ENCODE data around the gene FKBP2.
"Not testable (repeated sequence)": the region's sequence is repeated elsewhere in the genome, so short reads cannot be mapped to it uniquely, and the experiment has no call there.

FKBP2 gene

DNA sequence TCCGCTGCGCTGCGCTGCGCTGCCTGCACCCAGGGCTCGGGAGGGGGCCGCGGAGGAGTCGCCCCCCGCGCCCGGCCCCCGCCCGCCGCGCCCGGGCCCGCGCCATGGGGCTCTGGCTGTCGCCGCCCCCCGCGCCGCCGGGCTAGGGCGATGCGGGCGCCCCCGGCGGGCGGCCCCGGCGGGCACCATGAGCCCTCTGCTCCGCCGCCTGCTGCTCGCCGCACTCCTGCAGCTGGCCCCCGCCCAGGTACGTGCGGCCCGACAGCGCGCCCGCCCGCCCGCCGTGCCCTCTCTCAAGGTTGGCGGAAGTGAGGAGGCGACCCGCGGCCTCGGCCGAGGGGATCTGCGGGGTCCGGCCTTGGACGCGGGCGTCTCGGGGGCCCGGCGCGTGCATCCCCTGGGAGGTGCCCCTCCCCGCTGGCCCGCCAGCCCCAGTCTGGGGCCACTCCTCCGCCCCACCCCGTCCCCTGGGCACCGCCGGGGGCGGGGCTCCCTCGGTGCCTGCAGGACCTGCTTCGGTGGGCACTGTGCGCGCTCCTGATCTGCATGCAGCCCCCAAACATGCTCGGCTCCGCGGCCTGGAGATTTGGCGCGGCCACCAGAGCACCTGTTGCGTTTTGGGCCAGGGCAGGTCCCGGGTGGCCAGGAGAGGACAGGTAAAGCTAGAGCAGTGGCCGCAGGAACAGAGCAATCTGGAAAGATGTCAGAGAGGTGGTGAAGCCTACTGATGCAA is 6.1 kb upstream of the FKBP2 start:
- no peak for DNase-seq (ENCODE audit: low read depth)

- DNase-seq (ENCODE audit: low read depth) = no peak
Measured at GRCh38 chr11:64235437-64236161, 5.3 kb upstream of the FKBP2 start.

DNA sequence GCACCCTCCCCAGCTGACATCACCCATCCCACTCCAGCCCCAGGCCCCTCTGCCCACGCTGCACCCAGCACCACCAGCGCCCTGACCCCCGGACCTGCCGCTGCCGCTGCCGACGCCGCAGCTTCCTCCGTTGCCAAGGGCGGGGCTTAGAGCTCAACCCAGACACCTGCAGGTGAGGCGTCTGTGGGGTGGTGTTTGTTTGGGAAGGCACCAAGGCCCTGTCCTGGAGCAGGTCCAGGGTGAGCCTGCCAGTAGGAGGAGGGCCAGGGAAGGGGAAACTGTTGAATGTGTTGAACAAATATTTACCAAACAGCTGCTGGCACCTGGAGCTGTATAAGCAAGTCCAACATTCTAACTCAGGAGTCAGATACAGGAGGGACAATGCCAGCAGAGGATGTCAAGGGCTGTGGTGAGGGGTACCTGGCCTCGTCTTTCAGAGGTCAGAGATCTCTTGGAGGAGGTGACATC is 3.4 kb upstream of the FKBP2 start:
- DNase-seq (ENCODE audit: low read depth) = no peak

DNA sequence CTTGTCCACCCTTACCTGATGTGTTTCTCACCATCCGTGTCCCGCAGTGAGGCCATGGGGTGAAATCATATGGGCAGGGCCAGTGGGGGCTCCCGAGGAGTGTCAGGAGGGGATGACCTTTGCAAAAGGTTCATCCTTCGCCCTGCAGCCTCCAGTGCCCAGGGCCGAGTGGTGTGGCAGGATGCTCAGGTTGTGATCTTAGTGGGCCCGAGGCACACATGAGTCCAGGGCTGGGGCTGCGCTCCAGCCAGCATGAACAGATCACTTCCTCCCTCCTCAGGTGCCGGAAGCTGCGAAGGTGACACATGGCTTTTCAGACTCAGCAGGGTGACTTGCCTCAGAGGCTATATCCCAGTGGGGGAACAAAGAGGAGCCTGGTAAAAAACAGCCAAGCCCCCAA is 2.8 kb upstream of the FKBP2 start:
- DNase-seq (ENCODE audit: low read depth) = no peak

GRCh38 chr11:64238999-64239398 is 1.9 kb upstream of the FKBP2 start:
- no peak for DNase-seq (ENCODE audit: low read depth)

GRCh38 chr11:64239662-64240434 is 1.0 kb upstream of the FKBP2 start:
- no peak for DNase-seq (ENCODE audit: low read depth)

GRCh38 chr11:64241241-64241490 is 271 bp downstream of the FKBP2 start:
- peak; percentile 99 for DNase-seq (ENCODE audit: low read depth)

- no peak for DNase-seq (ENCODE audit: low read depth)
Measured at GRCh38 chr11:64241491-64242374, 838 bp downstream of the FKBP2 start.

- DNase-seq (ENCODE audit: low read depth) = no peak
Measured at GRCh38 chr11:64243236-64243854, 2.5 kb downstream of the FKBP2 start.

DNA sequence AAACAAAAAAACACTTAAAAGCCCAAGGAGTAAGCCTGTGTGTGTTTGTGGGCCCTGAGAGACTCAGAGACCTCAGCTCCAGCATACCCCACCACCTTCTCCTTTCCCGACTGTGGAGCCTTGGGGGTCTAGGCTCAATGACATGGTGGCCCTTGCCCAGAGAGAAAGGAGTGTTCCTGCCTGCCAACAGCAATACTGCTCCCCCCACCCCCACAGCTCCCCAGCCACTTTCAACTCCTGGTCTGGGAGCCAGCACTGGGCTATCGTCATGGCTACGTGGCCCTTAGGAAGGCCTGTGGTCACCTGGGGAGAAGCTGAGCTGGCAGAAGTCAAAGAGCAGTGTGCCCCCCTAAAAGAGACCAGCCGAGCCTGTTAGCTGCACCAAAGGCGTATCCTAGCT is 3.2 kb downstream of the FKBP2 start:
- no peak for DNase-seq (ENCODE audit: low read depth)

DNA sequence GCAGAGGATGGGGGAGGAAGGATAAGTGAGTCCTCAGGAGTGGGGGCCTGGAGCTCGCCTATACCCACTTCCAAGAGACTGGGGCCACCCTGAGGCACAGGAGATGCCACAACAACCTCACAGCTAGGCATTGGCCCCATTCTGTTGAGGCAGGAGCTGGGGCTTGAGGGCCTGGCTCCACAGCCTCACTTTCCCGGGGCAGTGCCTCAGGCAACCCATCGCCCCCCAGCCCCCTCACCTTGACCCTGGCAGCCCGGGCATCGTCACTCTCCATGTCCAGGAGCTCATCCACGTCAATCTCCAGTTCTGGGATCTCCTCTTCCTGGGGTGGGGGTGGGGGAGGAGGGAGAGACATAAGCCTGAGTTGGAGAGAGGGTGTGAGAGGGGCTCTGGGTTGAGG is 4.1 kb downstream of the FKBP2 start:
- DNase-seq (ENCODE audit: low read depth) = no peak

- no peak for DNase-seq (ENCODE audit: low read depth)
Measured at GRCh38 chr11:64245401-64245796, 4.5 kb downstream of the FKBP2 start.

GRCh38 chr11:64245797-64246620 is 5.1 kb downstream of the FKBP2 start:
- DNase-seq (ENCODE audit: low read depth) = no peak

- DNase-seq (ENCODE audit: low read depth) = not testable (repeated sequence)
Measured at GRCh38 chr11:64246621-64246870, 5.7 kb downstream of the FKBP2 start.

DNA sequence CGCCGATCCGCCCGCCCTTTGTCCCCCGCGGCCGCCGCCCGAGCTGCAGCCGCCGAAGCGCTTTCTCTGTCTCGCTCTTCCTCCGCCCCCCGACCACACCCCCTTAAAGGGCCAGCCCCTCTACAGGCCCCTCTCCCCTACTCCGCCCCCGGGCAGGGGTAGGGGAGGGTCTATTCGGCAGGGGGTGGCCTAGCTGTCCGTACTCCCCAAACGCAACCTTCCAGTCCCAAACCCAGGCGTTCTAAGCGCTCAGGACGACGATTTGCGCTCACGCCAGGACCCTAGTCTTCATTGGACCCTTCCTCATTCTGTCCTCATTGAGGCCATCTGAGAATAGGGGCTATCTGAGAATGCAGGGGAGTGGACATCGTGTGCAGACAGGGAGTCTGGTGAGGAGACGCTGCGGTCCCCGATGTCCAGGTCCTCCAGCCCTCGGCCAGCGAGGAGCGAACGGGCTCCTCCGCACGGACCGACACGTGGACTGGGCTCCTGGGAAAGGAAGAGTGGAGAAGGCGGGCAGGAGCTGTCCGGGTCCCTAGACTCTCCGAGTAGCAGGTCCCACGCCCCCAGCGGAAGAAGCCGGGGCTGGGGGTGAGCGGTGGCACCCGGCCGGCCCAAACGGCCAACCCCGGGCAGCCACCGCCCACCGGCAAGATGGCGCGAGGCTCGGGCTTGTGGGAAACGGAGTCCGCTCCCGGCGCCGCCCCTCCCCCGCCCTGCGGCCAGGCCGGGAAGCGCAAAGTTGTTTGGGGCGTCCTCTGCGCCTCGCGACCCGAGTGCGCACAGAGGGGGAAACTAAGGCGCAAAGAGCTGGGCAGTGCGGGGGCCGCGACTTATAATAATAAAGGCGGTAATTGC is 6.2 kb downstream of the FKBP2 start, which contains the start of gene PPP1R14B:
TSS of gene PPP1R14B (minus strand) at position 73 of the 858 bp plus-strand sequence. CDS start 270 bp downstream, outside the sequence.
- DNase-seq (ENCODE audit: low read depth) = no peak

DNA sequence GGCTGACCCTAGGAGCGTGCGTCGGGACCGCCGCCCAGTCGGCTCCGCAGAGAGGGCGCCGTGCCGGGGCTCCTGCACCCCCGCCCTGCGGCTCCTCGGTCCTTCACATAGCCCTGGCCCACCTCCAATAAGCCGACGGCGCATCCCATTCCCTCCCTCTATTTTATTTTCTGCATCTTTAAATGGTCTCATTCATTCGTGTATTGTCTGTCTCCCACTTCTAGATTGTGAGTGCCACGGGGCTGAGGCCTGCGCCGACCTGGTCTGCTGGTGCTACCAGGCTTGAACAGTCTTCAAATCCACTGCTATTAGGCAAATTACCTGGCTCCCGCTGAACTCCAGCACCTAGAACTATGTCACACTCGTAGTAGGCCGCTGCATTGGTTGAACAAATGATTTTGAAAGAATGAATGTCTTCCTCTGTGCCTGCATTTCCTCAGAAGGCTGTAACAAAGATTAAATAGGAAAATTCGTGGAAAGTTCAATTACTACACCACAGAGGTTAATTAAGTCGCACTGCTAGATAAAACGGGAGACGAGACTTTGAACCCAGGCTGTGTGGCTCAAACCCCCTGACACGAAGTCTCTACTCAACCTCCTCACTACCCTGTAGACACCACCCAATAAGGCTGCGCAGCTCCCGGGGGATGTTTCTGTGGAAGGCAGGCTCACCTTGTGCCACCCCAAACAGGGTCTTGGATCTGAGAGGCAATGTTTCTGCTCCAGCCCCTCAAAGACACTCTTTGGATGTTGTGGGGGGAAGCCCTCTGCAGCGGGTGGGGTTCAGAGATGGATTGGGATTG is 7.0 kb downstream of the FKBP2 start:
- no peak for DNase-seq (ENCODE audit: low read depth)

DNA sequence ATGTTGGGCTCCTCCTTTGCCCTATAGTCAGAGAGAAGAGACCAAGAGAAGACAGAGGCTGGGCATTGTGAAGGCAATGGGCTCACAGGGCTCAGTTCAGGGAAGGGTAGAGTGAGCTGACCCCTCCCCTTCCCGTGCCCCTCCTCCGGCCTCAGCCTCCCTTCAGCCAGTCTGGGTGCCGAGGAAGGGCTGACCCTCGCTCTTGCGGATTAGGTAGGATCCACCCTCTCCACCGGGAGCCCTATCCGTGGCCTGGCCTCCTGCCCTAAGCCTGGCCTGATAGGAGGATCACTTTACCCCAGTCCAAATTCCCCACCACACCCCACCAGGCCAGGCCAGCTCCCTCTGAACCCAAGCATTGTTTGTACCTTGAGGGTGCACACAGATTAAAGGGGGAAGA is 7.7 kb downstream of the FKBP2 start:
- no peak for DNase-seq (ENCODE audit: low read depth)

DNA sequence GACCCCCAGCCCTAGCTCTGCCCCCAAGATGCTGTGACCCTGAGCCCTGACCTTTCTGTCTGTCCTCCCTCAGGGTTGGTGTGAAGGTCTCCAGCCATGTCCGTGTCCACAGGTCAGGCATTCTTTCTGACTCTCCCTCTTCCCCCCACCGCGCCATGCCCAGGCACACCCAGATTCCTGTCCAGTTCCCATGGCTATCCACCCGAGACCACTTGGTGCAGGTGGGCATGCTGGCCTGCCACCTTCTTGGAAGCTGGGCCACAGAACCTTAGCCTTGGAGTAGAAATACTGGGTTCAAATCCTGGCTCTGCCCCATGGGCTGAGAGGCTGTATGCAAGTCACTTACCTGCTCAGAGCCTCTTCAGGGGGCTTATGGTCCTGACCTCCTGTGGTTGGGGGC is 8.1 kb downstream of the FKBP2 start:
- DNase-seq (ENCODE audit: low read depth) = no peak

Measured in stimulated activated CD8-positive, alpha-beta memory T cell treated with anti-CD3 and anti-CD28 coated beads, Interleukin-12 subunit alpha, Interleukin-12 subunit beta, amount 100 ng/mL, for 1 hour (primary cell).